ENCODE measurements around the gene PAX7.

PAX7 gene

DNA sequence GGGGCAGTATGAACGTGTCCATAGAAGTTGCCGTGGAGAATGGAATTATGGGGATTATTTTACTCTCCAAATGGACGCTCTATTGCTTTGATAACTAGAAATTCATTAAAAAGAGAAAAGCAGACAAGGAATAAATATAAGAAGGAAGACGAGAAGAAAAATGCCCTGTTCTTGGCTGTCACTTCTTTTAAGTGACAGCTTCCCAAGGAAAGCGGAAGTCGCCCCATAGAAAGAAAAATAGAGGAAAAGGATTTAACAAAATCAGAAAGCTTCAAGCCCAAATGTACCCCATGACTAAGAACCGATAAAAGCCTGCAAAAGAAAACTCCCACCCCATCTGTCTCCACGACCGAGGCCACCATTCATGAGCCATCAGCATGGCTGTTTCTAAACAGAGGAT is 143.1 kb downstream of the PAX7 start (continued):
- TF ChIP-seq, protein P1, sequence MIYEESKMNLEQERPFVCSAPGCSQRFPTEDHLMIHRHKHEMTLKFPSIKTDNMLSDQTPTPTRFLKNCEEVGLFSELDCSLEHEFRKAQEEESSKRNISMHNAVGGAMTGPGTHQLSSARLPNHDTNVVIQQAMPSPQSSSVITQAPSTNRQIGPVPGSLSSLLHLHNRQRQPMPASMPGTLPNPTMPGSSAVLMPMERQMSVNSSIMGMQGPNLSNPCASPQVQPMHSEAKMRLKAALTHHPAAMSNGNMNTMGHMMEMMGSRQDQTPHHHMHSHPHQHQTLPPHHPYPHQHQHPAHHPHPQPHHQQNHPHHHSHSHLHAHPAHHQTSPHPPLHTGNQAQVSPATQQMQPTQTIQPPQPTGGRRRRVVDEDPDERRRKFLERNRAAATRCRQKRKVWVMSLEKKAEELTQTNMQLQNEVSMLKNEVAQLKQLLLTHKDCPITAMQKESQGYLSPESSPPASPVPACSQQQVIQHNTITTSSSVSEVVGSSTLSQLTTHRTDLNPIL (CRISPR knock-in tag; IDR thresholded peaks at IDR 0.05; ENCODE audit: low read depth) = no peak
- TF ChIP-seq GLIS3 (CRISPR knock-in tag; IDR thresholded peaks at IDR 0.05) (no peak), ZNF70 (CRISPR knock-in tag; IDR thresholded peaks at IDR 0.05) (no peak), CSDC2 (CRISPR knock-in tag; IDR thresholded peaks at IDR 0.05) (no peak), SNAI2 (CRISPR knock-in tag; IDR thresholded peaks at IDR 0.05) (no peak)

DNA sequence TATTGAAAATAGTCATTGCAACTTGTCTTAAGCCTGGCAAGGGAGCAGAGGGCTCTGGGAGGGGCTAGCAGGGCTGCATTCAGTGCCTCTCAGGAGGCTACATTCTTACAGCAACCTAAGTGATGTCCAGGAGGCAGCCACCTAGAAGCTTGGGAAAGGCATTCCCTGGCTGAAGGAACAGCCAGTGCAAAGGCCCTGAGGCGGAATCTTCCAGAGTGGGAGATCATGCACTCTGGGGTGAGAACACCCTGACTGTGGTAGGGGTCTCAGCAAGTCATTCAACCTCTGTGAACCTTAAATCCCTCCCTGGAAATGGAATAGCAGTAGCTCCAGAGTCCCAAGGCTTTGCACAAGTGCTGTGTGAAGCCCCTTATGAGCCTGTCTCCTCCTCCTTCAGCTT is 144.7 kb downstream of the PAX7 start:
- no peak for ATAC-seq
- TF ChIP-seq ZNF8 (CRISPR knock-in tag; IDR thresholded peaks at IDR 0.05) (no peak), TOX (CRISPR knock-in tag; IDR thresholded peaks at IDR 0.05; ENCODE audit: borderline replicate concordance) (no peak), ESRRG (CRISPR knock-in tag; IDR thresholded peaks at IDR 0.05) (no peak), GLIS3 (CRISPR knock-in tag; IDR thresholded peaks at IDR 0.05) (no peak)

DNA sequence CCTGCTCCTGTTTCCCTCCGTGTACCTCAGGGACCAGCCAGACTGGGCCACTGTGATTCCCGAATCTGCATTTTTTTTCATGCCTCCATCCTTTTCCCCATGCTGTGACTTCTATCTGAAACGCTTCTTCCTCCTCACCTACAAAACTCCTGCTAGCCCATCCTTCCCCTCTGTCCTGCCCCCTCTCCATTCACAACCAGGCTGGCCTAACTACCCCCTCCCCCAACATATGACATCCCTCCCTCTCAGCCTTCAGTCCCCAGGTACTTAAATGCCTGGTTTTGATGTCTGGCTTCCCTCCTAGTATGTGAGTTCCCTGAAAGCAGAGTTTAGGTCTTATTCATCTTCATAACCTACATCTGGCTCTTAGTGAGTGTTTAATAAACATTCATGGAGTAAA is 146.1 kb downstream of the PAX7 start:
- ATAC-seq = no peak
- TF ChIP-seq GLIS3 (CRISPR knock-in tag; IDR thresholded peaks at IDR 0.05) = no peak
- no peak for TF ChIP-seq ISL1 (CRISPR knock-in tag; IDR thresholded peaks at IDR 0.05)
- TF ChIP-seq ZNF8 (CRISPR knock-in tag; IDR thresholded peaks at IDR 0.05) = no peak
- TF ChIP-seq SNAI2 (CRISPR knock-in tag; IDR thresholded peaks at IDR 0.05) = no peak
- no peak for TF ChIP-seq PPARA (CRISPR knock-in tag; IDR thresholded peaks at IDR 0.05; ENCODE audit: borderline replicate concordance)
- TF ChIP-seq ZNF565 (CRISPR knock-in tag; conservative IDR thresholded peaks at IDR 0.05; ENCODE audit: low read depth) = no peak
- TF ChIP-seq RARB (CRISPR knock-in tag; IDR thresholded peaks at IDR 0.05) = no peak
- TF ChIP-seq, protein P2, sequence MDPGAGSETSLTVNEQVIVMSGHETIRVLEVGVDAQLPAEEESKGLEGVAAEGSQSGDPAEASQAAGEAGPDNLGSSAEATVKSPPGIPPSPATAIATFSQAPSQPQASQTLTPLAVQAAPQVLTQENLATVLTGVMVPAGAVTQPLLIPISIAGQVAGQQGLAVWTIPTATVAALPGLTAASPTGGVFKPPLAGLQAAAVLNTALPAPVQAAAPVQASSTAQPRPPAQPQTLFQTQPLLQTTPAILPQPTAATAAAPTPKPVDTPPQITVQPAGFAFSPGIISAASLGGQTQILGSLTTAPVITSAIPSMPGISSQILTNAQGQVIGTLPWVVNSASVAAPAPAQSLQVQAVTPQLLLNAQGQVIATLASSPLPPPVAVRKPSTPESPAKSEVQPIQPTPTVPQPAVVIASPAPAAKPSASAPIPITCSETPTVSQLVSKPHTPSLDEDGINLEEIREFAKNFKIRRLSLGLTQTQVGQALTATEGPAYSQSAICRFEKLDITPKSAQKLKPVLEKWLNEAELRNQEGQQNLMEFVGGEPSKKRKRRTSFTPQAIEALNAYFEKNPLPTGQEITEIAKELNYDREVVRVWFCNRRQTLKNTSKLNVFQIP (CRISPR knock-in tag; IDR thresholded peaks at IDR 0.05; ENCODE audit: borderline replicate concordance, low read depth) = no peak
- TF ChIP-seq, protein P3, sequence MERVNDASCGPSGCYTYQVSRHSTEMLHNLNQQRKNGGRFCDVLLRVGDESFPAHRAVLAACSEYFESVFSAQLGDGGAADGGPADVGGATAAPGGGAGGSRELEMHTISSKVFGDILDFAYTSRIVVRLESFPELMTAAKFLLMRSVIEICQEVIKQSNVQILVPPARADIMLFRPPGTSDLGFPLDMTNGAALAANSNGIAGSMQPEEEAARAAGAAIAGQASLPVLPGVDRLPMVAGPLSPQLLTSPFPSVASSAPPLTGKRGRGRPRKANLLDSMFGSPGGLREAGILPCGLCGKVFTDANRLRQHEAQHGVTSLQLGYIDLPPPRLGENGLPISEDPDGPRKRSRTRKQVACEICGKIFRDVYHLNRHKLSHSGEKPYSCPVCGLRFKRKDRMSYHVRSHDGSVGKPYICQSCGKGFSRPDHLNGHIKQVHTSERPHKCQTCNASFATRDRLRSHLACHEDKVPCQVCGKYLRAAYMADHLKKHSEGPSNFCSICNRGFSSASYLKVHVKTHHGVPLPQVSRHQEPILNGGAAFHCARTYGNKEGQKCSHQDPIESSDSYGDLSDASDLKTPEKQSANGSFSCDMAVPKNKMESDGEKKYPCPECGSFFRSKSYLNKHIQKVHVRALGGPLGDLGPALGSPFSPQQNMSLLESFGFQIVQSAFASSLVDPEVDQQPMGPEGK (CRISPR knock-in tag; IDR thresholded peaks at IDR 0.05; ENCODE audit: borderline replicate concordance) = no peak
- TF ChIP-seq TCF4 (CRISPR knock-in tag; IDR thresholded peaks at IDR 0.05; ENCODE audit: borderline replicate concordance) = no peak
- TF ChIP-seq ARNTL (CRISPR knock-in tag; IDR thresholded peaks at IDR 0.05; ENCODE audit: borderline replicate concordance, low read depth) = no peak
- no peak for TF ChIP-seq ESRRG (CRISPR knock-in tag; IDR thresholded peaks at IDR 0.05)
- TF ChIP-seq, protein P4, sequence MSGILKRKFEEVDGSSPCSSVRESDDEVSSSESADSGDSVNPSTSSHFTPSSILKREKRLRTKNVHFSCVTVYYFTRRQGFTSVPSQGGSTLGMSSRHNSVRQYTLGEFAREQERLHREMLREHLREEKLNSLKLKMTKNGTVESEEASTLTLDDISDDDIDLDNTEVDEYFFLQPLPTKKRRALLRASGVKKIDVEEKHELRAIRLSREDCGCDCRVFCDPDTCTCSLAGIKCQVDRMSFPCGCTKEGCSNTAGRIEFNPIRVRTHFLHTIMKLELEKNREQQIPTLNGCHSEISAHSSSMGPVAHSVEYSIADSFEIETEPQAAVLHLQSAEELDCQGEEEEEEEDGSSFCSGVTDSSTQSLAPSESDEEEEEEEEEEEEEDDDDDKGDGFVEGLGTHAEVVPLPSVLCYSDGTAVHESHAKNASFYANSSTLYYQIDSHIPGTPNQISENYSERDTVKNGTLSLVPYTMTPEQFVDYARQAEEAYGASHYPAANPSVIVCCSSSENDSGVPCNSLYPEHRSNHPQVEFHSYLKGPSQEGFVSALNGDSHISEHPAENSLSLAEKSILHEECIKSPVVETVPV (CRISPR knock-in tag; IDR thresholded peaks at IDR 0.05) = no peak

DNA sequence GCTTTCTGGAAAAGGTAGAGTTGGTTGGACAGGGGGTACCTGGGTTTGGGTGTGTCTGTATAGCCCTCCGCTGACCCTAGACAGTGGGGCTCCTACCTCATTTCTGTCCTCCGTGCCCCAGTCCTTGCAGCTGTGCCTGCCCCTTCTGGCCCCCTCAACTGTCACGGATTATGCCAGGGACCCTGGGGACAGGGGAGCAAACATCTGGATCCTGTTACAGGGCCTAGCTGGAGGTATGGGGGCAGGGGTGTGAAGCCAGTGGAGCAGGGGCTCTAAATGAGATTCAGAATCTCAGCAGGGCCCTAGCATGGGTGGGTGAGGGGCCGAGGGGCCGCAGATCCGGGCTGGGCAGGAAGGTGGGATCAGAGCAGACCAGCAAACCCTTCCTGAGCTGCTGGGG is 147.8 kb downstream of the PAX7 start:
- TF ChIP-seq ARNTL (CRISPR knock-in tag; IDR thresholded peaks at IDR 0.05; ENCODE audit: borderline replicate concordance, low read depth) (no peak), GLIS3 (CRISPR knock-in tag; IDR thresholded peaks at IDR 0.05) (no peak), BACH2 (CRISPR knock-in tag; IDR thresholded peaks at IDR 0.05; ENCODE audit: borderline replicate concordance) (no peak), ZNF8 (CRISPR knock-in tag; IDR thresholded peaks at IDR 0.05) (no peak), OSR1 (CRISPR knock-in tag; IDR thresholded peaks at IDR 0.05) (no peak), TCF4 (CRISPR knock-in tag; IDR thresholded peaks at IDR 0.05; ENCODE audit: borderline replicate concordance) (no peak), RARB (CRISPR knock-in tag; IDR thresholded peaks at IDR 0.05) (no peak), ZC3H10 (CRISPR knock-in tag; IDR thresholded peaks at IDR 0.05) (no peak), TOX (CRISPR knock-in tag; IDR thresholded peaks at IDR 0.05; ENCODE audit: borderline replicate concordance) (no peak), CSDC2 (CRISPR knock-in tag; IDR thresholded peaks at IDR 0.05) (no peak), ZNF565 (CRISPR knock-in tag; conservative IDR thresholded peaks at IDR 0.05; ENCODE audit: low read depth) (no peak), SNAI2 (CRISPR knock-in tag; IDR thresholded peaks at IDR 0.05) (no peak), ZNF70 (CRISPR knock-in tag; IDR thresholded peaks at IDR 0.05) (no peak), PPARA (CRISPR knock-in tag; IDR thresholded peaks at IDR 0.05; ENCODE audit: borderline replicate concordance) (no peak), ISL1 (CRISPR knock-in tag; IDR thresholded peaks at IDR 0.05) (no peak)
- TF ChIP-seq, protein P5, sequence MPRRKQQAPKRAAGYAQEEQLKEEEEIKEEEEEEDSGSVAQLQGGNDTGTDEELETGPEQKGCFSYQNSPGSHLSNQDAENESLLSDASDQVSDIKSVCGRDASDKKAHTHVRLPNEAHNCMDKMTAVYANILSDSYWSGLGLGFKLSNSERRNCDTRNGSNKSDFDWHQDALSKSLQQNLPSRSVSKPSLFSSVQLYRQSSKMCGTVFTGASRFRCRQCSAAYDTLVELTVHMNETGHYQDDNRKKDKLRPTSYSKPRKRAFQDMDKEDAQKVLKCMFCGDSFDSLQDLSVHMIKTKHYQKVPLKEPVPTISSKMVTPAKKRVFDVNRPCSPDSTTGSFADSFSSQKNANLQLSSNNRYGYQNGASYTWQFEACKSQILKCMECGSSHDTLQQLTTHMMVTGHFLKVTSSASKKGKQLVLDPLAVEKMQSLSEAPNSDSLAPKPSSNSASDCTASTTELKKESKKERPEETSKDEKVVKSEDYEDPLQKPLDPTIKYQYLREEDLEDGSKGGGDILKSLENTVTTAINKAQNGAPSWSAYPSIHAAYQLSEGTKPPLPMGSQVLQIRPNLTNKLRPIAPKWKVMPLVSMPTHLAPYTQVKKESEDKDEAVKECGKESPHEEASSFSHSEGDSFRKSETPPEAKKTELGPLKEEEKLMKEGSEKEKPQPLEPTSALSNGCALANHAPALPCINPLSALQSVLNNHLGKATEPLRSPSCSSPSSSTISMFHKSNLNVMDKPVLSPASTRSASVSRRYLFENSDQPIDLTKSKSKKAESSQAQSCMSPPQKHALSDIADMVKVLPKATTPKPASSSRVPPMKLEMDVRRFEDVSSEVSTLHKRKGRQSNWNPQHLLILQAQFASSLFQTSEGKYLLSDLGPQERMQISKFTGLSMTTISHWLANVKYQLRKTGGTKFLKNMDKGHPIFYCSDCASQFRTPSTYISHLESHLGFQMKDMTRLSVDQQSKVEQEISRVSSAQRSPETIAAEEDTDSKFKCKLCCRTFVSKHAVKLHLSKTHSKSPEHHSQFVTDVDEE (CRISPR knock-in tag; IDR thresholded peaks at IDR 0.05) = no peak
- no peak for ATAC-seq
